Measurements from ENCODE around the gene ZFYVE26.

The ZFYVE26 gene

DNA sequence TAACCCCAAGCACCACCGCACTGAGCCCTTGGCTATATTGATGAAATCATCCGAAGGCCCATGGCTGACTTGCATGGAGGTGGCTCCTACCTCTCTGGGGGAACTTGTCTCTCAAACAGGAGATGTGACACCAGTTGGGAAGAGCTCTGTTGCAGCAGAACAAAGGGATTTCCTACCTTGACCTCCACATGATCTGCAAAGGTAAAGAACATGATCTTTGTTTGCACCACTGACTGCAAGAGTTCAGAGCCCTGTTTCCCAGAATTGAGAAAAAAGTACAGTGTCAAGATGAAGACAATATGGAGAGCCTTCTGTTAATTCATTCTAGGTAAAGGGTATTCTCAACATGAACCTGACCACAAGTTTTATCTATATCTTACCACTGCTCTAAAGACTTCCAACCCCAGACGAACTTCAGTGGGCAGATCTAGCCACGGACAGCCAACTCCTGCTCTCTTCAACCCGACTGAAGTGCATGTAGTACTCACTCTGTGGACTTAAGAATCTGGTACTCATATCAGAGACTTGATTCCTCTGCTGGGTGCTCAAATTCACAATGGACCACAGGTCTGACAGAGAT lies 32.1 kb downstream of the ZFYVE26 start:
- no peak for DNase-seq (ENCODE audit: low spot score)
- H3K9me3 ChIP-seq (ENCODE audit: severe bottlenecking) = no peaks in the 10 kb centered on the region
- no peak overlapping the region for H3K27ac ChIP-seq (ENCODE audit: poor library complexity, severe bottlenecking)
- no peak for ATAC-seq (ENCODE audit: low read depth)
- no peak overlapping the region for H3K4me3 ChIP-seq (ENCODE audit: severe bottlenecking)
- no peaks in the 10 kb centered on the region for H3K27me3 ChIP-seq (ENCODE audit: insufficient read depth, poor library complexity, severe bottlenecking)
- peaks cover 80% of the 10 kb centered on the region for H3K36me3 ChIP-seq (ENCODE audit: low read depth)
- TF ChIP-seq CTCF (IDR thresholded peaks at IDR 0.05; ENCODE audit: poor library complexity, severe bottlenecking) = no peak
- H3K4me1 ChIP-seq (ENCODE audit: insufficient read depth, poor library complexity, severe bottlenecking) = no peaks in the 10 kb centered on the region

- no peaks in the 10 kb centered on the region for H3K27me3 ChIP-seq (ENCODE audit: insufficient read depth, poor library complexity, severe bottlenecking)
- no peak for TF ChIP-seq CTCF (IDR thresholded peaks at IDR 0.05; ENCODE audit: poor library complexity, severe bottlenecking)
- H3K4me1 ChIP-seq (ENCODE audit: insufficient read depth, poor library complexity, severe bottlenecking) = no peaks in the 10 kb centered on the region
- no peak overlapping the region for H3K27ac ChIP-seq (ENCODE audit: poor library complexity, severe bottlenecking)
- no peak for DNase-seq (ENCODE audit: low spot score)
- H3K36me3 ChIP-seq (ENCODE audit: low read depth) = peaks cover 82% of the 10 kb centered on the region
- ATAC-seq (ENCODE audit: low read depth) = no peak
- H3K4me3 ChIP-seq (ENCODE audit: severe bottlenecking) = no peak overlapping the region
- no peaks in the 10 kb centered on the region for H3K9me3 ChIP-seq (ENCODE audit: severe bottlenecking)
These were observed 34.3 kb downstream of the ZFYVE26 start for GRCh38 chr14:67782090-67782489.

- Histone ChIP-seq H3K36me3 (ENCODE audit: low read depth) (peaks cover 89% of the 10 kb centered on the region), H3K27ac (ENCODE audit: poor library complexity, severe bottlenecking) (no peak overlapping the region), H3K9me3 (ENCODE audit: severe bottlenecking) (no peaks in the 10 kb centered on the region), H3K4me3 (ENCODE audit: severe bottlenecking) (no peak overlapping the region), H3K27me3 (ENCODE audit: insufficient read depth, poor library complexity, severe bottlenecking) (no peaks in the 10 kb centered on the region), H3K4me1 (ENCODE audit: insufficient read depth, poor library complexity, severe bottlenecking) (no peaks in the 10 kb centered on the region)
- no peak for DNase-seq (ENCODE audit: low spot score)
- no peak for TF ChIP-seq CTCF (IDR thresholded peaks at IDR 0.05; ENCODE audit: poor library complexity, severe bottlenecking)
- ATAC-seq (ENCODE audit: low read depth) = no peak
These were observed 37.6 kb downstream of the ZFYVE26 start for GRCh38 chr14:67778792-67779191.

DNA sequence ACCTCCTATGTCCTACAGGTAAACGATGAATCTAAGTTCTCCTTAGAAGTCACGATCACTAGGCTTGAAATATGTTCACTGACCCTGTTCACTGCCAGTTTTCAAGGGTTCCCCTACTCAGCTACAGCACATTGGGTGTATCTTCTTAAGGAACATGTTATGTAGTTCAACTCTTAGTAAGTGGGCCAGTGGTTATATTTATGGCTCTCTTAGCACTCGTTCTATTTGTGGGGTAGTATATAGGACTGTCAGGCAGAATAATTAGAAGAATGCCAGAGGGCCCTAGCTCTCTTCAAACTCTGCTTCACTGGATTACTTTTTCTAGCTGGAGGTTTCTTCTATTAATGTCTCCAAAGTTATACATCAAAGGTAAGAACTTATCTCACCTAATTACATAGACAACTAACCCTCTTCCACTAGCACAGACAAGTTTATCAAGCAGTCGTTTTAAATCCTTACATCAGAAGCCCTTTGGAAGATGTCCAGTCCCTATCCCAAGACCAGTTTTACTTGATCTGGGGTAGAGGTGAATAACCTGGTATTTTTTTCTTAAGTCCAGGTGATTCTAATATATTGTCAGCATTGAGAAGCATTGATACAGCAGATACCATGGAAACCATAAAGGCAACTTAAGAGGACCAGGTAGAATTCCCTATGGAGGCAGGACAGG lies 39.6 kb downstream of the ZFYVE26 start:
- Histone ChIP-seq H3K4me3 (ENCODE audit: severe bottlenecking) (no peak overlapping the region), H3K27ac (ENCODE audit: poor library complexity, severe bottlenecking) (no peak overlapping the region), H3K27me3 (ENCODE audit: insufficient read depth, poor library complexity, severe bottlenecking) (no peaks in the 10 kb centered on the region), H3K4me1 (ENCODE audit: insufficient read depth, poor library complexity, severe bottlenecking) (no peaks in the 10 kb centered on the region), H3K9me3 (ENCODE audit: severe bottlenecking) (no peaks in the 10 kb centered on the region), H3K36me3 (ENCODE audit: low read depth) (peaks cover 88% of the 10 kb centered on the region)
- ATAC-seq (ENCODE audit: low read depth) = no peak
- TF ChIP-seq CTCF (IDR thresholded peaks at IDR 0.05; ENCODE audit: poor library complexity, severe bottlenecking) = no peak
- DNase-seq (ENCODE audit: low spot score) = no peak

DNA sequence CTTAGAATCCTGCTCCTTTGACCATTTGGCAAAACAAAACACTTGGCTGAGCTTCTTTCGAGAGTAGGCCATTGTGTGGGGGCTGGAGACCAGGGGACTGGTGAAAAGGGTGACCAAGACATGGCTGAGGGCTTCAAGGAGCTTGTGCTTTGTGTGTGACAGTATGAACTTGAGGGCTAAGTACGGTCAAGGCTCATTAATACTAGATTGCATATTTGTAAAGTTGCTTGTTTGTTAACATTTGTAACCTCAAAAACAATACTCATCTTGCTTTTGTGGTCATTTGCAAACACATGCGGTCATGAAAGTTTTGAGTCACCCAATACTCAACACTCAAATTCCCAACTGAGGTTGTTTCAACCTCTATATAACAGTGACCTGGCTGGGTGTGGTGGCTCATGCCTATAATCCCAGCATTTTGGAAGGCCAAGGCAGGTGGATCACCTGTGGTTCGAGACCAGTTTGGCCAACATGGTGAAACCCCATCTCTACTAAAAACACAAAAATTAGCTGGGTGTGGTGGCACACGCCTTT lies 42.5 kb downstream of the ZFYVE26 start:
- no peak for ATAC-seq (ENCODE audit: low read depth)
- no peak overlapping the region for H3K27ac ChIP-seq (ENCODE audit: poor library complexity, severe bottlenecking)
- no peaks in the 10 kb centered on the region for H3K4me1 ChIP-seq (ENCODE audit: insufficient read depth, poor library complexity, severe bottlenecking)
- no peaks in the 10 kb centered on the region for H3K27me3 ChIP-seq (ENCODE audit: insufficient read depth, poor library complexity, severe bottlenecking)
- no peak overlapping the region for H3K4me3 ChIP-seq (ENCODE audit: severe bottlenecking)
- no peak for DNase-seq (ENCODE audit: low spot score)
- H3K9me3 ChIP-seq (ENCODE audit: severe bottlenecking) = no peaks in the 10 kb centered on the region
- TF ChIP-seq CTCF (IDR thresholded peaks at IDR 0.05; ENCODE audit: poor library complexity, severe bottlenecking) = no peak
- H3K36me3 ChIP-seq (ENCODE audit: low read depth) = peaks cover 89% of the 10 kb centered on the region
